GM21786 (cell line): ENCODE data around the gene PARP12.

ENCODE experiments used
- ATAC-seq: cut with Tn5 transposase; IDR thresholded peaks from one replicate; pipeline ENCODE4 v1.9.1; 2021; ENCODE audit not compliant: unreplicated experiment

The PARP12 gene

GRCh38 chr7:140059273-140060242 lies 3.2 kb downstream of the PARP12 start:
- ATAC-seq = no peak

- ATAC-seq = no peak
These were observed 4.2 kb downstream of the PARP12 start for GRCh38 chr7:140058517-140058916.

- no peak for ATAC-seq
These were observed 5.6 kb downstream of the PARP12 start for GRCh38 chr7:140057143-140057535.

- no peak for ATAC-seq
These were observed 6.2 kb downstream of the PARP12 start for GRCh38 chr7:140056431-140057142.

GRCh38 chr7:140055833-140056232 lies 6.9 kb downstream of the PARP12 start:
- ATAC-seq = no peak

- ATAC-seq = no peak
These were observed 8.0 kb downstream of the PARP12 start for GRCh38 chr7:140054751-140055150.

GRCh38 chr7:140053812-140054539 lies 8.8 kb downstream of the PARP12 start:
- ATAC-seq = peak; percentile 93

GRCh38 chr7:140051820-140052219 lies 10.9 kb downstream of the PARP12 start:
- ATAC-seq = no peak

- ATAC-seq = no peak
These were observed 12.7 kb downstream of the PARP12 start for GRCh38 chr7:140050100-140050499.

- ATAC-seq = no peak
These were observed 13.3 kb downstream of the PARP12 start for GRCh38 chr7:140049339-140050024.

GRCh38 chr7:140048989-140049338 lies 13.8 kb downstream of the PARP12 start:
- no peak for ATAC-seq

GRCh38 chr7:140048138-140048537 lies 14.6 kb downstream of the PARP12 start:
- ATAC-seq = no peak

GRCh38 chr7:140047197-140047596 lies 15.6 kb downstream of the PARP12 start:
- ATAC-seq = no peak

GRCh38 chr7:140045697-140046096 lies 17.1 kb downstream of the PARP12 start:
- ATAC-seq = no peak

GRCh38 chr7:140044251-140044650 lies 18.5 kb downstream of the PARP12 start:
- ATAC-seq = no peak

- ATAC-seq = no peak
These were observed 20.4 kb downstream of the PARP12 start for GRCh38 chr7:140042386-140042670.

- ATAC-seq = no peak
These were observed 20.9 kb downstream of the PARP12 start for GRCh38 chr7:140041659-140042385.

GRCh38 chr7:140039896-140040295 lies 22.9 kb downstream of the PARP12 start:
- no peak for ATAC-seq

GRCh38 chr7:140039066-140039465 lies 23.7 kb downstream of the PARP12 start:
- no peak for ATAC-seq

GRCh38 chr7:140036224-140036962 lies 26.4 kb downstream of the PARP12 start:
- peak; percentile 74 for ATAC-seq
